DOHH2 (cell line): ENCODE measurements around the gene DCUN1D1.

Experiments used
- H3F3A ChIP-seq: fragments of 200-600 bp; sonication (generic), shearing (Covaris generic); 2 replicates; pipeline ENCODE4 v1.6.0; 2016; ENCODE audit warnings: antibody characterized with exemption, mild to moderate bottlenecking; ENCODE audit not compliant: control insufficient read depth, insufficient read depth
- H3K27ac ChIP-seq: fragments of 200-600 bp; sonication (generic); 2 replicates; pipeline ENCODE4 v1.5.1; 2014; ENCODE audit warnings: low read depth, mild to moderate bottlenecking, low read length, moderate library complexity
- H3K27me3 ChIP-seq: fragments of 200-600 bp; sonication (generic); 2 replicates; pipeline ENCODE4 v1.6.1; 2014; ENCODE audit warnings: mild to moderate bottlenecking, low read length, mixed read lengths; ENCODE audit not compliant: control insufficient read depth
- H3K36me3 ChIP-seq: fragments of 200-600 bp; sonication (generic); 2 replicates; pipeline ENCODE4 v1.6.1; 2014; ENCODE audit warnings: mild to moderate bottlenecking, low read length, moderate library complexity, mixed read lengths; ENCODE audit not compliant: control insufficient read depth
- H3K4me1 ChIP-seq: fragments of 200-600 bp; sonication (generic); 2 replicates; pipeline ENCODE4 v1.6.1; 2014; ENCODE audit warnings: mild to moderate bottlenecking, low read length, mixed read lengths; ENCODE audit not compliant: control insufficient read depth
- H3K4me2 ChIP-seq: fragments of 200-600 bp; sonication (generic); 2 replicates; pipeline ENCODE4 v1.6.0; 2014; ENCODE audit warnings: mild to moderate bottlenecking, low read length, moderate library complexity
- H3K4me3 ChIP-seq: fragments of 200-600 bp; sonication (generic); 2 replicates; pipeline ENCODE4 v1.5.1; 2014; ENCODE audit warnings: mild to moderate bottlenecking, low read length, mixed read lengths
- H3K79me2 ChIP-seq: fragments of 200-600 bp; sonication (generic); 2 replicates; pipeline ENCODE4 v1.6.1; 2014; ENCODE audit warnings: mild to moderate bottlenecking, low read length, mixed read lengths; ENCODE audit not compliant: control insufficient read depth
- H3K9me2 ChIP-seq: fragments of 200-600 bp; sonication (generic); replicated peaks from 2 replicates; pipeline ENCODE4 v1.6.1; 2014; ENCODE audit warnings: mild to moderate bottlenecking, low read length, mixed read lengths; ENCODE audit not compliant: control insufficient read depth
- H3K9me3 ChIP-seq: fragments of 200-600 bp; sonication (generic); 2 replicates; pipeline ENCODE4 v1.6.1; 2014; ENCODE audit warnings: antibody characterized with exemption, low read length, mixed read lengths; ENCODE audit not compliant: control insufficient read depth, insufficient read depth
- H4K20me1 ChIP-seq: fragments of 200-600 bp; sonication (generic); 2 replicates; pipeline ENCODE4 v1.6.0; 2014; ENCODE audit warnings: low read depth, mild to moderate bottlenecking, antibody characterized with exemption, low read length, moderate library complexity; ENCODE audit not compliant: control insufficient read depth, insufficient read depth
- CTCF ChIP-seq: fragments of 200-600 bp; sonication (generic); IDR thresholded peaks from one replicate; pipeline ENCODE4 v1.5.1; 2014; ENCODE audit warnings: antibody characterized with exemption, mild to moderate bottlenecking, low read depth, low read length; ENCODE audit not compliant: poor library complexity, severe bottlenecking
- EZH2phosphoT487 ChIP-seq: fragments of 200-600 bp; sonication (generic); IDR thresholded peaks from 2 replicates; pipeline ENCODE4 v1.6.1; 2017; ENCODE audit warnings: borderline replicate concordance, mild to moderate bottlenecking, antibody characterized with exemption, low read length, moderate library complexity, mixed read lengths

Gene DCUN1D1

GRCh38 chr3:182980204-182981037 is at the start of gene DCUN1D1:
DCUN1D1 (minus strand) TSS chr3:182980538; CDS start chr3:182980489, 49 bp downstream.
- H3K27ac ChIP-seq = peak within 1 kb of the TSS; percentile 54
- H3K4me3 ChIP-seq = peak within 1 kb of the TSS; percentile 92
- peaks cover 38% of the 10 kb centered on the region for H3K4me1 ChIP-seq
- H3K9me2 ChIP-seq = no peaks in the 10 kb centered on the region
- TF ChIP-seq EZH2phosphoT487 = no peak
- TF ChIP-seq CTCF = no peak
- H3K27me3 ChIP-seq = no peaks in the 10 kb centered on the region
- peaks cover 23% of the 10 kb centered on the region; the same call in 1 of the 2 replicates for H4K20me1 ChIP-seq
- peak within 1 kb of the TSS; percentile 69 for H3K4me2 ChIP-seq
- peaks cover 10% of the 10 kb centered on the region; the same call in 1 of the 2 replicates for H3F3A ChIP-seq
- peaks cover 45% of the 10 kb centered on the region for H3K79me2 ChIP-seq
- H3K9me3 ChIP-seq = no peaks in the 10 kb centered on the region
- H3K36me3 ChIP-seq = no peaks in the 10 kb centered on the region

GRCh38 chr3:183028416-183028815 is 48.1 kb upstream of the DCUN1D1 start:
- no peak overlapping the region for H3K27ac ChIP-seq
- H3K36me3 ChIP-seq = peaks cover 41% of the 10 kb centered on the region

GRCh38 chr3:183027276-183027675 is 46.9 kb upstream of the DCUN1D1 start:
- TF ChIP-seq CTCF (no peak), EZH2phosphoT487 (no peak)
- Histone ChIP-seq H3K36me3 (peaks cover 39% of the 10 kb centered on the region), H3K27me3 (no peaks in the 10 kb centered on the region), H3K4me3 (no peak overlapping the region), H3K27ac (no peak overlapping the region), H3K9me2 (no peaks in the 10 kb centered on the region), H4K20me1 (no peaks in the 10 kb centered on the region), H3K4me2 (no peak overlapping the region), H3F3A (0 out of 2 replicates have a peak, but pooled peaks cover 2% of the 10 kb centered on the region), H3K9me3 (no peaks in the 10 kb centered on the region), H3K4me1 (no peaks in the 10 kb centered on the region), H3K79me2 (no peaks in the 10 kb centered on the region)

More at GRCh38 chr3:183028416-183028815, 48.1 kb upstream of the DCUN1D1 start:
- no peaks in the 10 kb centered on the region for H3K9me3 ChIP-seq
- H4K20me1 ChIP-seq = no peaks in the 10 kb centered on the region
- TF ChIP-seq CTCF (no peak), EZH2phosphoT487 (no peak)
- H3K9me2 ChIP-seq = no peaks in the 10 kb centered on the region
- H3F3A ChIP-seq = 0 out of 2 replicates have a peak, but pooled peaks cover 2% of the 10 kb centered on the region
- H3K4me2 ChIP-seq = no peak overlapping the region
- H3K4me3 ChIP-seq = no peak overlapping the region
- H3K27me3 ChIP-seq = no peaks in the 10 kb centered on the region
- H3K79me2 ChIP-seq = no peaks in the 10 kb centered on the region
- H3K4me1 ChIP-seq = no peaks in the 10 kb centered on the region
